Measurements from ENCODE around the gene PPP1CB. TPM values are rescaled to one million over a fixed set of nuclear protein-coding genes. Genes with fewer than 3 reads are reported as not detected.

PPP1CB gene
- total RNA-seq, 1 experiment from 2014 or later, result 190 TPM

- intact Hi-C loops (cut with micrococcal nuclease; ENCODE audit: unreplicated experiment), result no loop called here
- Mint-ChIP-seq H3K36me3 (ENCODE audit: insufficient read depth, unreplicated experiment) (no peaks in the 10 kb centered on the region), H3K4me3 (ENCODE audit: unreplicated experiment) (no peak overlapping the region), H3K4me1 (ENCODE audit: low read depth, unreplicated experiment) (peaks cover 24% of the 10 kb centered on the region), H3K27me3 (ENCODE audit: insufficient read depth, unreplicated experiment) (no peaks in the 10 kb centered on the region), H3K9me3 (ENCODE audit: unreplicated experiment) (no peaks in the 10 kb centered on the region), H3K27ac (ENCODE audit: unreplicated experiment) (no peak overlapping the region)
- DNase-seq, result no peak
- Histone ChIP-seq H3K9me3 (no peaks in the 10 kb centered on the region), H3K4me1 (peaks cover 15% of the 10 kb centered on the region), H3K4me3 (ENCODE audit: low read depth, low read length) (no peak overlapping the region), H3K36me3 (ENCODE audit: control insufficient read depth, insufficient read depth, low read length) (no peaks in the 10 kb centered on the region), H3K27me3 (replicated peaks; ENCODE audit: control insufficient read depth, insufficient read depth, low read length) (no peaks in the 10 kb centered on the region)
- CTCF ChIA-PET, result no interaction called here
- no peak for TF ChIP-seq CTCF (IDR thresholded peaks at IDR 0.05; ENCODE audit: insufficient read depth in 1 of 2, low read depth in 1 of 2, low read length in 1 of 2, severe bottlenecking in 1 of 2, unreplicated experiment in 1 of 2)
- no TSS peak for BruUV-seq (replicated peaks)
- POLR2A ChIA-PET, result no interaction called here
These were observed 5.8 kb upstream of the PPP1CB start for GRCh38 chr2:28745876-28746275.

DNA sequence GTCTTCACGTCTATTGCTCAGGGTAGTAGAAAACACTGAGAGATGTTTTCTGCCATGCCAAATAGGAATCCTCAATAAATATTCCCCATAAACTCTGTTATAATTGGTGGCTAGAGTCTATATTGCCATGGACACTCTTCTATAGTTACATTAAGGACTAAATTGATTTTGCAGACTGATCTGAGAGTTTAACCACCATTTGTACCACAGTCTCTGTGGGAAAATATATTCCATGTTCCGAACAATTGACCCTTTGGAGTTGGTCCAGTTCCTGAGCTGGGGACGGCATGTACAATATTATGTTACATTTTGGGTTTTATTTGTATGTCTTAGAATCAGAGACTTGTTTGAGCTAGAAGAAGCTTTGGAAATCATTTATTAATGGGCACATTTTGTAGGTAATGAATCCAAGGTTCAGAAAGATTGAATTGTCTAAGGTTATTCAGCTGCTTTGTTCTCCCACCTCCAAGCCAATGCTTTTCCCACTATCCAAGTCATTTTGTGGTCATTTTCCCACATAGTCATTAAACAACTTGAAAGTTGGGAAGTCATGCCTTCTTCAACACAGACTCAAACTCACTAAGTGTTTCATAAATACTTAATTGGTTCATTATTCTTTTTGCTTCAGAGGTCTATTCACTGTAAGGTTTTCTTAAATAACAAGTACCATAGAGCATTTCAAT is 5.1 kb upstream of the PPP1CB start:
- intact Hi-C loops (cut with micrococcal nuclease; ENCODE audit: unreplicated experiment), result no loop called here

GRCh38 chr2:28747714-28748113 is 3.9 kb upstream of the PPP1CB start:
- POLR2A ChIA-PET, result no interaction called here
- no peak overlapping the region for H3K4me3 Mint-ChIP-seq (ENCODE audit: unreplicated experiment)
- H3K36me3 Mint-ChIP-seq (ENCODE audit: insufficient read depth, unreplicated experiment), result peaks cover 14% of the 10 kb centered on the region
- no peak for TF ChIP-seq CTCF (IDR thresholded peaks at IDR 0.05; ENCODE audit: insufficient read depth in 1 of 2, low read depth in 1 of 2, low read length in 1 of 2, severe bottlenecking in 1 of 2, unreplicated experiment in 1 of 2)
- Histone ChIP-seq H3K27me3 (replicated peaks; ENCODE audit: control insufficient read depth, insufficient read depth, low read length) (no peaks in the 10 kb centered on the region), H3K4me1 (peaks cover 15% of the 10 kb centered on the region), H3K4me3 (ENCODE audit: low read depth, low read length) (no peak overlapping the region), H3K36me3 (ENCODE audit: control insufficient read depth, insufficient read depth, low read length) (no peaks in the 10 kb centered on the region), H3K9me3 (no peaks in the 10 kb centered on the region)
- intact Hi-C loops (cut with micrococcal nuclease; ENCODE audit: unreplicated experiment), result no loop called here
- CTCF ChIA-PET, result no interaction called here
- H3K9me3 Mint-ChIP-seq (ENCODE audit: unreplicated experiment), result no peaks in the 10 kb centered on the region
- peaks cover 24% of the 10 kb centered on the region for H3K4me1 Mint-ChIP-seq (ENCODE audit: low read depth, unreplicated experiment)
- DNase-seq, result no peak
- no peaks in the 10 kb centered on the region for H3K27me3 Mint-ChIP-seq (ENCODE audit: insufficient read depth, unreplicated experiment)
- no peak overlapping the region for H3K27ac Mint-ChIP-seq (ENCODE audit: unreplicated experiment)
- BruUV-seq (replicated peaks), result no TSS peak

More for the DNA sequence above, 5.1 kb upstream of the PPP1CB start:
- Histone ChIP-seq H3K4me3 (ENCODE audit: low read depth, low read length) (no peak overlapping the region), H3K9me3 (no peaks in the 10 kb centered on the region), H3K27me3 (replicated peaks; ENCODE audit: control insufficient read depth, insufficient read depth, low read length) (no peaks in the 10 kb centered on the region), H3K36me3 (ENCODE audit: control insufficient read depth, insufficient read depth, low read length) (no peaks in the 10 kb centered on the region), H3K4me1 (peaks cover 15% of the 10 kb centered on the region)
- Mint-ChIP-seq H3K27me3 (ENCODE audit: insufficient read depth, unreplicated experiment) (no peaks in the 10 kb centered on the region), H3K4me3 (ENCODE audit: unreplicated experiment) (no peak overlapping the region), H3K4me1 (ENCODE audit: low read depth, unreplicated experiment) (peaks cover 24% of the 10 kb centered on the region), H3K9me3 (ENCODE audit: unreplicated experiment) (no peaks in the 10 kb centered on the region), H3K27ac (ENCODE audit: unreplicated experiment) (no peak overlapping the region), H3K36me3 (ENCODE audit: insufficient read depth, unreplicated experiment) (peaks cover 5% of the 10 kb centered on the region)
- POLR2A ChIA-PET, result no interaction called here
- TF ChIP-seq CTCF (IDR thresholded peaks at IDR 0.05; ENCODE audit: insufficient read depth in 1 of 2, low read depth in 1 of 2, low read length in 1 of 2, severe bottlenecking in 1 of 2, unreplicated experiment in 1 of 2), result no peak
- CTCF ChIA-PET, result no interaction called here
- no TSS peak for BruUV-seq (replicated peaks)
- no peak for DNase-seq

All from Caco-2 (cell line).